WERI-Rb-1 (cell line): ENCODE results near the gene IL17F.

Experiments used
- DNase-seq: peaks from one replicate; pipeline ENCODE4 v3.0.0-alpha.2; 2020
- H3K27ac ChIP-seq: fragments of 250-450 bp; sonication (Bioruptor Pico); 2 replicates; pipeline ENCODE4 v1.5.1; 2020; ENCODE audit warnings: mild to moderate bottlenecking, moderate library complexity
- H3K27me3 ChIP-seq: fragments of 250-450 bp; sonication (Bioruptor Pico); 2 replicates; pipeline ENCODE4 v1.5.1; 2021; ENCODE audit warnings: mild to moderate bottlenecking, low read depth, moderate library complexity; ENCODE audit not compliant: insufficient read depth, severe bottlenecking
- H3K36me3 ChIP-seq: fragments of 250-450 bp; sonication (Bioruptor Pico); 2 replicates; pipeline ENCODE4 v1.5.1; 2020; ENCODE audit warnings: mild to moderate bottlenecking, moderate library complexity
- H3K4me3 ChIP-seq: 2 replicates; pipeline ENCODE4 v1.5.1; 2011; ENCODE audit warnings: low read depth, mild to moderate bottlenecking, control low read depth, low read length
- H3K9me3 ChIP-seq: fragments of 250-450 bp; sonication (Bioruptor Pico); 2 replicates; pipeline ENCODE4 v1.5.1; 2021; ENCODE audit warnings: mild to moderate bottlenecking, moderate library complexity; ENCODE audit not compliant: severe bottlenecking
- TF ChIP-seq, protein P1 (sequence below): IDR thresholded peaks from 2 replicates; pipeline ENCODE4 v1.5.1; 2011; ENCODE audit warnings: low read depth, mild to moderate bottlenecking, control low read depth, inconsistent platforms, low read length

The IL17F gene

DNA sequence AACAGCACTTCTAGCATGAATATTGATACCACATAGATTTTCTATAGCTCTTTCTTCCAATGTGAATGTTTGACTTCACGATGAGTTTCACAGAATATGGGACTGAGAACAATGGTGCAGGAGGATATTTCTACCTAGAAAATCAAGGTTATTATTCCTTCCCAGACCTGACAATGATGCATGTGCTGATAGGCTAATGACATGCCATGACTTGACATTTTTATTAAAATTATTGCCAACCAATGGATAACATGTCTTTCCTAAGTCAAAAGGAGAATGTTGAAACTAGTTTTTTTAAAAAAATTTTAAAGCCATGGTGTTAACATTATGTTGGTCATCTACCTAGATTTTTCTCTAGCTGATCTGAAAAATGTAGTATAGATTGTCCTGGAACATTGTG is 57.2 kb downstream of the IL17F start:
- H3K27me3 ChIP-seq: peaks cover 12% of the 10 kb centered on the region
- H3K27ac ChIP-seq: no peak overlapping the region
- TF ChIP-seq, protein P1, sequence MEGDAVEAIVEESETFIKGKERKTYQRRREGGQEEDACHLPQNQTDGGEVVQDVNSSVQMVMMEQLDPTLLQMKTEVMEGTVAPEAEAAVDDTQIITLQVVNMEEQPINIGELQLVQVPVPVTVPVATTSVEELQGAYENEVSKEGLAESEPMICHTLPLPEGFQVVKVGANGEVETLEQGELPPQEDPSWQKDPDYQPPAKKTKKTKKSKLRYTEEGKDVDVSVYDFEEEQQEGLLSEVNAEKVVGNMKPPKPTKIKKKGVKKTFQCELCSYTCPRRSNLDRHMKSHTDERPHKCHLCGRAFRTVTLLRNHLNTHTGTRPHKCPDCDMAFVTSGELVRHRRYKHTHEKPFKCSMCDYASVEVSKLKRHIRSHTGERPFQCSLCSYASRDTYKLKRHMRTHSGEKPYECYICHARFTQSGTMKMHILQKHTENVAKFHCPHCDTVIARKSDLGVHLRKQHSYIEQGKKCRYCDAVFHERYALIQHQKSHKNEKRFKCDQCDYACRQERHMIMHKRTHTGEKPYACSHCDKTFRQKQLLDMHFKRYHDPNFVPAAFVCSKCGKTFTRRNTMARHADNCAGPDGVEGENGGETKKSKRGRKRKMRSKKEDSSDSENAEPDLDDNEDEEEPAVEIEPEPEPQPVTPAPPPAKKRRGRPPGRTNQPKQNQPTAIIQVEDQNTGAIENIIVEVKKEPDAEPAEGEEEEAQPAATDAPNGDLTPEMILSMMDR: no peak
- no peaks in the 10 kb centered on the region for H3K9me3 ChIP-seq
- no peak overlapping the region for H3K4me3 ChIP-seq
- no peaks in the 10 kb centered on the region for H3K36me3 ChIP-seq
- no peak for DNase-seq
